Measurements from ENCODE around the gene MTFP1.
"Not testable (repeated sequence)": the region's sequence is repeated elsewhere in the genome, so short reads cannot be mapped to it uniquely, and the experiment has no call there.

The MTFP1 gene

DNA sequence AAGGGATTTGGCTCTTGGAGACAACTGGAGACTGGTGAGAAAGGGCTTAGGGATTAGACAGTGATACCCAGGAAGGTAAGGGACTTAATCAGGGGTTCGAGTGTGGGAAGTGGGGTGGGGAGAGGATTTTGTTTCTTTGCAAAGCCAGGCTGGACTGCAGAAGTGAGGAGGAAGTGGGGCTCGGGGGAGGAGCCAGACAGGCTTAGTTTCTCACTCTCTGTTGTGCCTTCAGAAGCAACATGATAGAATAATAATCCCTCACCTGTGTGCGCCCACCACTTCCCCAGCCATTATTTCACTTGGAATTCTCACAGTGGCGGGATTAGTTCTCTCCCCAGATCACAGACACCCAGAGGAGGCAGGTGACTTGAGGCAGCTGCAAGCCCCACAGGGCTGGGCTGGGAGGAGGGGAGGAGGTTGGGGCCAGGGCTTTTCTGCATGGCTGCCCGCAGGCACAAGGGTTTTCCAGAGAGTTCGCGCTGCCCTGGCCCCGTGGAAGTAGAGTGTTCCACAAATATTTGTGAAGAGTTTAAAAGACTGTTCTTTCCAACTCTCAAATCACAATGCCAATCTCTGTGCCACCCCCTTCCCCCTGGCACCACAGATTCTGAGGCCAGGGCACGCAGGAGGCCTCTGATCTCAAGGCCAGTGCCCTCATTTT lies 32.8 kb upstream of the MTFP1 start:
- H3K4me3 ChIP-seq (ENCODE audit: extremely low read depth, insufficient read depth, low read length, poor library complexity, severe bottlenecking), result no peak overlapping the region
- H3K36me3 ChIP-seq (ENCODE audit: control insufficient read depth, insufficient read depth, low read length), result no peaks in the 10 kb centered on the region
- peaks cover 5% of the 10 kb centered on the region for H3K9me3 ChIP-seq (ENCODE audit: control insufficient read depth, low read length)
- H3K27ac ChIP-seq (ENCODE audit: low read depth, low read length, severe bottlenecking), result no peak overlapping the region
- 64 to 81% methylated on average over 2 to 3 of the region's 9 CpGs for WGBS, 2 experiments (ENCODE audit: insufficient coverage in 2 of 2)
- H3K4me1 ChIP-seq (ENCODE audit: control insufficient read depth, insufficient read depth, low read length, poor library complexity, severe bottlenecking), result peaks cover 10% of the 10 kb centered on the region

- peaks cover 5% of the 10 kb centered on the region for H3K9me3 ChIP-seq (ENCODE audit: control insufficient read depth, low read length)
- WGBS, 2 experiments (ENCODE audit: insufficient coverage in 2 of 2), result 78 to 82% methylated on average over 6 to 7 of the region's 7 CpGs
- H3K27ac ChIP-seq (ENCODE audit: low read depth, low read length, severe bottlenecking), result no peak overlapping the region
- H3K36me3 ChIP-seq (ENCODE audit: control insufficient read depth, insufficient read depth, low read length), result no peaks in the 10 kb centered on the region
- peaks cover 15% of the 10 kb centered on the region for H3K4me1 ChIP-seq (ENCODE audit: control insufficient read depth, insufficient read depth, low read length, poor library complexity, severe bottlenecking)
- H3K4me3 ChIP-seq (ENCODE audit: extremely low read depth, insufficient read depth, low read length, poor library complexity, severe bottlenecking), result no peak overlapping the region
Observed at GRCh38 chr22:30393322-30393680, 32.3 kb upstream of the MTFP1 start.

GRCh38 chr22:30393885-30394284 lies 31.7 kb upstream of the MTFP1 start:
- Histone ChIP-seq H3K27ac (ENCODE audit: low read depth, low read length, severe bottlenecking) (no peak overlapping the region), H3K9me3 (ENCODE audit: control insufficient read depth, low read length) (peaks cover 5% of the 10 kb centered on the region), H3K4me1 (ENCODE audit: control insufficient read depth, insufficient read depth, low read length, poor library complexity, severe bottlenecking) (peaks cover 18% of the 10 kb centered on the region), H3K4me3 (ENCODE audit: extremely low read depth, insufficient read depth, low read length, poor library complexity, severe bottlenecking) (no peak overlapping the region), H3K36me3 (ENCODE audit: control insufficient read depth, insufficient read depth, low read length) (no peaks in the 10 kb centered on the region)
- 75 to 100% methylated on average over 1 to 2 of the region's 3 CpGs for WGBS, 2 experiments (ENCODE audit: insufficient coverage in 2 of 2)

DNA sequence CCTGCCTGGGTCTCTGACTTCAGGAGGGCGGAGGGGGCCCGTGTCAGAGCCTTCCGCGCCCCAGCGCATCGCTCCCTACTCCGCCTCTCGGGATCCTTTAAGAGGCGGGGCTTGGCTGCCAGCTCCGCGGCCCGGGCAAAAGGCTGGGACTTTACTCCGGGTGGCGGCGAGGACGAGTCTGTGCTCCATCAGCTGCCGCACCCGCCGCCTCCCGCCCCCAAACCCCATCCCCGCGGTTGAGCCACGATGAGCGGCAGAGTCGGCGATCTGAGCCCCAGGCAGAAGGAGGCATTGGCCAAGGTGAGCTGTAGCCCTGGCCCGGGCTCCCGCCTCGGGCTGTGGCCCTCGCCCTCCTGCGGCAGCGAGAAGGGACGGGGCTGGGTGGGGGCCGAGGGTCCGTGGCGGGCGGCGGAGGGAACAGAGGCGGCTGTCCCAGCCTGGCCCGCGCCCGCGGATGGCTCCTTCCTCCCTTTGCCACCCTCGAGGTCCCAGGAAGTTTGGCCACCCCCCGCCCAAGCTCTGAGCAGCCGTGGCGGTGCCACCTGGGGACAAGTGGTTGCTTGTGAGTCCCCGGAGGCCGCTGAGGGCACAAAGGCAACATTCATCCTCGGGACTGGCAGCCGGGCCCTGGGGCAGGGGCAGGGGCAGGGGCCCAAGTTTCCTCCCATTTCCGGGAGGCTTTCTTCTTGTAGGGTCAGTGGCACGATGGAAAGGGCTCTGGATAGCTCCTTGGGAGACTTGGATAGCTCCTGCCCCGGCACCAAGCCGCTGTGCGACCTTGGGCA lies 28.5 kb upstream of the MTFP1 start, which contains the start of gene SEC14L2:
Gene SEC14L2 (plus strand): TSS at position 148 of the 785 bp plus-strand sequence. CDS start 99 bp downstream, at position 247.
- Histone ChIP-seq H3K4me3 (ENCODE audit: extremely low read depth, insufficient read depth, low read length, poor library complexity, severe bottlenecking) (peak within 1 kb of the TSS; percentile 65), H3K4me1 (ENCODE audit: control insufficient read depth, insufficient read depth, low read length, poor library complexity, severe bottlenecking) (peaks cover 27% of the 10 kb centered on the region), H3K36me3 (ENCODE audit: control insufficient read depth, insufficient read depth, low read length) (peaks cover 3% of the 10 kb centered on the region), H3K27ac (ENCODE audit: low read depth, low read length, severe bottlenecking) (no peak within 1 kb of the TSS), H3K9me3 (ENCODE audit: control insufficient read depth, low read length) (no peaks in the 10 kb centered on the region)
- 1 to 2% methylated on average over 23 to 48 of the region's 56 CpGs for WGBS, 2 experiments (ENCODE audit: insufficient coverage in 2 of 2)

DNA sequence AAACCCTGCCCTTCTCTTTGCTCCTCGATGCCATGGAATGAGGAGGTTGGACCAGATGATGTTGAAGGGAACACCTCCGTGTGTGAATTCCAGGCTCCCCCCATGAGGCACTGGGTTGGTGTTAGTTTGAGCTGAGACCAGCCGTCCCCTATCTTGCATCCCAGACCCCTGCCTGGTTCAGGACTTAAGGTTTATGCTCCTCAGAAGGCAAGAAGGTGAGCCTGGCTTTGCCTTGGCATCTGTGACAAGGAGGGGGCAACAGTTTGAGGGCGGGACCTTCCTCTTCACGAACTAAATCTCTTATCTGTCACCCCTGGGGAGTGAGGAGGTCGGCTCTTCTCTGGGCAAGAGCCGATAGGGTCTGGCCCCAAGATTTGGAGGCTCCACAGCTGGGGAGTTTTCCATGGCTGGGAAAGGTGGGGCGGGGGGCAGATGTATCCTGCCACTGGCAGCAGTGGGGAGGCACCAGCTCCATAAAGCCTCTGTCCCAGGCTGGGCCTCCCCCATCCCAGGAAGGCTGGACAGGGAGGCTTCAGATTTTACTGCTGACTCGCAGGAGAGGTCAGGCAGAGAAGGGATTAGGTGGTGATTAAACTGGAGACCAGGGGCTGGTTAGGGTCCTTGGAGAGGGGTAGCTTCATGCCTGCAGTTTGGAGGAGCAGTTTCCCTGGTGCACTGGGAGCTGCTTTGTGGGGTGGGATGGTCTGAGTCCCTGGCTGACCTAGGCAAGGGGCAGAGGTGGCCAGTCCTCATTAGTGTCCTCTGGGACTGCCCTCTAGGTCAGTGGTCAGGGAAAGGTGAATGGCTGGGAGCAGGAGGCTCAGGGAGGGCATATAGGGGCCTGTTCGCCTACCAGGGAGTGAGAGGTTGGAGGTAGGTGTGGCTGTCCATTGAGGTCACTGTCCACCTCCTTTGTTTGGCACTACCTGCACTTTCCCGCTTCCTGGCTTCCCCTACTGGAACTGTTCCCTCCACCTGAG lies 27.6 kb upstream of the MTFP1 start:
- Histone ChIP-seq H3K36me3 (ENCODE audit: control insufficient read depth, insufficient read depth, low read length) (peaks cover 7% of the 10 kb centered on the region), H3K4me3 (ENCODE audit: extremely low read depth, insufficient read depth, low read length, poor library complexity, severe bottlenecking) (peak overlapping the region; percentile 65), H3K27ac (ENCODE audit: low read depth, low read length, severe bottlenecking) (no peak overlapping the region), H3K9me3 (ENCODE audit: control insufficient read depth, low read length) (no peaks in the 10 kb centered on the region), H3K4me1 (ENCODE audit: control insufficient read depth, insufficient read depth, low read length, poor library complexity, severe bottlenecking) (peaks cover 30% of the 10 kb centered on the region)
- 30 to 35% methylated on average over 5 to 6 of the region's 11 CpGs for WGBS, 2 experiments (ENCODE audit: insufficient coverage in 2 of 2)

- Histone ChIP-seq H3K9me3 (ENCODE audit: control insufficient read depth, low read length) (no peaks in the 10 kb centered on the region), H3K27ac (ENCODE audit: low read depth, low read length, severe bottlenecking) (no peak overlapping the region), H3K4me3 (ENCODE audit: extremely low read depth, insufficient read depth, low read length, poor library complexity, severe bottlenecking) (no peak overlapping the region), H3K36me3 (ENCODE audit: control insufficient read depth, insufficient read depth, low read length) (peaks cover 13% of the 10 kb centered on the region), H3K4me1 (ENCODE audit: control insufficient read depth, insufficient read depth, low read length, poor library complexity, severe bottlenecking) (peaks cover 27% of the 10 kb centered on the region)
- WGBS, 2 experiments (ENCODE audit: insufficient coverage in 2 of 2), result 89% methylated on average over 17 to 19 of the region's 25 CpGs
Observed at GRCh38 chr22:30398685-30399680, 26.6 kb upstream of the MTFP1 start.

- 90 to 97% methylated on average over 3 to 5 of the region's 5 CpGs for WGBS, 2 experiments (ENCODE audit: insufficient coverage in 2 of 2)
Observed at GRCh38 chr22:30399718-30400117, 25.9 kb upstream of the MTFP1 start.

GRCh38 chr22:30400159-30400558 lies 25.4 kb upstream of the MTFP1 start:
- Histone ChIP-seq H3K27ac (ENCODE audit: low read depth, low read length, severe bottlenecking) (no peak overlapping the region), H3K4me1 (ENCODE audit: control insufficient read depth, insufficient read depth, low read length, poor library complexity, severe bottlenecking) (peaks cover 27% of the 10 kb centered on the region), H3K4me3 (ENCODE audit: extremely low read depth, insufficient read depth, low read length, poor library complexity, severe bottlenecking) (no peak overlapping the region), H3K9me3 (ENCODE audit: control insufficient read depth, low read length) (no peaks in the 10 kb centered on the region), H3K36me3 (ENCODE audit: control insufficient read depth, insufficient read depth, low read length) (peaks cover 19% of the 10 kb centered on the region)
- 88 to 100% methylated on average over 1 of the region's 1 CpG for WGBS, 2 experiments (ENCODE audit: insufficient coverage in 2 of 2)

More at GRCh38 chr22:30399718-30400117, 25.9 kb upstream of the MTFP1 start:
- Histone ChIP-seq H3K4me1 (ENCODE audit: control insufficient read depth, insufficient read depth, low read length, poor library complexity, severe bottlenecking) (peaks cover 27% of the 10 kb centered on the region), H3K9me3 (ENCODE audit: control insufficient read depth, low read length) (no peaks in the 10 kb centered on the region), H3K4me3 (ENCODE audit: extremely low read depth, insufficient read depth, low read length, poor library complexity, severe bottlenecking) (no peak overlapping the region), H3K27ac (ENCODE audit: low read depth, low read length, severe bottlenecking) (no peak overlapping the region), H3K36me3 (ENCODE audit: control insufficient read depth, insufficient read depth, low read length) (peaks cover 19% of the 10 kb centered on the region)

DNA sequence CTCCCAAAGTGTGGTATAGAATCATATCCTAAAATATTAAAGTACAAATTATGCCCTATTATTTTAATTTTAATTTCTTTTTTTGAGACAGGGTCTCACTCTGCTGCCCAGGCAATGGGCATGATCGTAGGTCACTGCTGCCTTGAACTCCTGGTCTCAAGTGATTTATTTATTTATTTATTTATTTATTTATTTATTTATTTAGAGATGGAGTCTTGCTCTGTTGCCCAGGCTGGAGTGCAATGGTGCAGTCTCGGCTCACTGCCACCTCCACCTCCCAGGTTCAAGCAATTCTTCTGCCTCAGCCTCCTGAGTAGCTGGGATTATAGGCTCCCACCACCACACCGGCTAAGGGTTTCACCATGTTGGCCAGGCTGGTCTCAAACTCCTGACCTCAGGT lies 24.5 kb upstream of the MTFP1 start:
- H3K4me1 ChIP-seq (ENCODE audit: control insufficient read depth, insufficient read depth, low read length, poor library complexity, severe bottlenecking), result peaks cover 27% of the 10 kb centered on the region
- H3K27ac ChIP-seq (ENCODE audit: low read depth, low read length, severe bottlenecking); H3K4me3 ChIP-seq (ENCODE audit: extremely low read depth, insufficient read depth, low read length, poor library complexity, severe bottlenecking); H3K9me3 ChIP-seq (ENCODE audit: control insufficient read depth, low read length): not testable (repeated sequence)
- peaks cover 22% of the 10 kb centered on the region for H3K36me3 ChIP-seq (ENCODE audit: control insufficient read depth, insufficient read depth, low read length)
- WGBS, 2 experiments (ENCODE audit: insufficient coverage in 2 of 2), result 100% methylated on average over 2 of the region's 3 CpGs
